IMR-90 (cell line): Measurements from ENCODE around the gene SRSF5. TPM values are rescaled to one million over a fixed set of nuclear protein-coding genes. Genes with fewer than 3 reads are reported as not detected.

ENCODE experiments used
- ATAC-seq: fragments of 200-7000 bp; cut with Tn5 transposase; 2 replicates; pipeline ENCODE4 v1.9.1; 2020; ENCODE audit warnings: low read depth, mild to moderate bottlenecking, moderate library complexity
- BruUV-seq: library from RNA; stranded (reverse); fragments of 400-500 nt; replicated peaks from 2 replicates; lab custom pipeline; 2021; lab: Mats Ljungman, UMichigan
- CTCF ChIA-PET: fragments of 300-600 bp; formaldehyde crosslinking; extraction: SDS; loops from one replicate; lab custom pipeline; 2021; ENCODE audit warnings: antibody characterized with exemption; lab: Yijun Ruan, JAX
- POLR2A ChIA-PET: fragments of 300-600 bp; sonication (Branson Sonifier 250); formaldehyde crosslinking; loops from one replicate; lab custom pipeline; 2022; ENCODE audit warnings: antibody characterized with exemption; ENCODE audit not compliant: unreplicated experiment; lab: Charles Lee
- DNase-seq: peaks from one replicate; pipeline ENCODE4 v3.0.0; 2013
- H2AFZ ChIP-seq: replicated peaks from 2 replicates; pipeline ENCODE3; 2013; ENCODE audit warnings: low read length, mild to moderate bottlenecking; ENCODE audit not compliant: poor library complexity
- H2AK5ac ChIP-seq: 2 replicates; pipeline ENCODE4 v1.6.1; 2013; ENCODE audit warnings: low read depth, low read length, inconsistent platforms
- H2AK9ac ChIP-seq: replicated peaks from 2 replicates; pipeline ENCODE3; 2013; ENCODE audit warnings: mild to moderate bottlenecking, low read depth, low read length, moderate library complexity; ENCODE audit not compliant: poor library complexity
- H2BK120ac ChIP-seq: 2 replicates; pipeline ENCODE4 v1.6.1; 2013; ENCODE audit warnings: low read depth, low read length, inconsistent platforms
- H2BK15ac ChIP-seq: 3 replicates; pipeline ENCODE4 v1.6.1; 2013; ENCODE audit warnings: low read depth, low read length, inconsistent platforms
- H2BK20ac ChIP-seq: 2 replicates; pipeline ENCODE4 v1.6.1; 2013; ENCODE audit warnings: low read depth, mild to moderate bottlenecking, inconsistent platforms, low read length, moderate library complexity
- H2BK5ac ChIP-seq: 2 replicates; pipeline ENCODE4 v1.6.1; 2013; ENCODE audit warnings: mild to moderate bottlenecking, low read depth, low read length, inconsistent platforms; ENCODE audit not compliant: poor library complexity, severe bottlenecking
- H3K14ac ChIP-seq: replicated peaks from 2 replicates; pipeline ENCODE4 v1.6.1; 2013; ENCODE audit warnings: low read depth, low read length, inconsistent platforms
- H3K18ac ChIP-seq: 2 replicates; pipeline ENCODE4 v1.6.1; 2013; ENCODE audit warnings: low read depth, low read length, control low read depth
- H3K23ac ChIP-seq: 2 replicates; pipeline ENCODE4 v1.6.1; 2013; ENCODE audit warnings: low read depth, low read length, inconsistent platforms
- H3K27ac ChIP-seq: 2 replicates; pipeline ENCODE4 v1.5.1; 2013; ENCODE audit warnings: mild to moderate bottlenecking, control low read depth, low read length; ENCODE audit not compliant: insufficient read depth
- H3K27me3 ChIP-seq: 2 replicates; pipeline ENCODE4 v1.6.1; 2013; ENCODE audit warnings: low read length; ENCODE audit not compliant: control insufficient read depth, insufficient read depth
- H3K36me3 ChIP-seq: 2 replicates; pipeline ENCODE4 v1.6.1; 2013; ENCODE audit warnings: low read length, mixed read lengths; ENCODE audit not compliant: control insufficient read depth, insufficient read depth
- H3K4ac ChIP-seq: 2 replicates; pipeline ENCODE4 v1.6.1; 2013; ENCODE audit warnings: low read depth, low read length, inconsistent platforms
- H3K4me1 ChIP-seq: 2 replicates; pipeline ENCODE4 v1.6.1; 2013; ENCODE audit warnings: low read length, mixed read lengths; ENCODE audit not compliant: control insufficient read depth, insufficient read depth
- H3K4me2 ChIP-seq: 2 replicates; pipeline ENCODE4 v1.6.1; 2013; ENCODE audit warnings: low read depth, mild to moderate bottlenecking, control low read depth, low read length, moderate library complexity
- H3K4me3 ChIP-seq: 2 replicates; pipeline ENCODE4 v1.5.1; 2013; ENCODE audit warnings: low read depth, mild to moderate bottlenecking, control low read depth, low read length, moderate library complexity; ENCODE audit not compliant: insufficient read depth
- H3K56ac ChIP-seq: 2 replicates; pipeline ENCODE4 v1.6.1; 2013; ENCODE audit warnings: low read length, inconsistent platforms; ENCODE audit not compliant: insufficient read depth; ENCODE audit errors: extremely low read depth
- H3K79me1 ChIP-seq, 2 experiments: 2 replicates each; pipeline ENCODE4 v1.6.1; 2013; ENCODE audit warnings: low read length in 2 of 2, inconsistent platforms in 1 of 2, low read depth in 1 of 2
- H3K9ac ChIP-seq: 2 replicates; pipeline ENCODE4 v1.6.1; 2013; ENCODE audit warnings: low read depth, low read length, control low read depth
- H3K9me1 ChIP-seq: 2 replicates; pipeline ENCODE4 v1.6.1; 2013; ENCODE audit warnings: low read length, inconsistent platforms; ENCODE audit not compliant: insufficient read depth
- H3K9me3 ChIP-seq: 2 replicates; pipeline ENCODE4 v1.6.1; 2013; ENCODE audit warnings: low read length; ENCODE audit not compliant: control insufficient read depth, insufficient read depth
- H4K20me1 ChIP-seq: 2 replicates; pipeline ENCODE4 v1.6.1; 2013; ENCODE audit warnings: low read length, inconsistent platforms; ENCODE audit not compliant: insufficient read depth
- H4K5ac ChIP-seq: 2 replicates; pipeline ENCODE4 v1.6.1; 2013; ENCODE audit warnings: mild to moderate bottlenecking, low read depth, low read length, control low read depth
- H4K8ac ChIP-seq, 2 experiments: 2 replicates each; pipeline ENCODE4 v1.6.1; 2013; ENCODE audit warnings: low read depth in 2 of 2, low read length in 2 of 2, control low read depth in 1 of 2, inconsistent platforms in 1 of 2
- H4K91ac ChIP-seq: 2 replicates; pipeline ENCODE4 v1.6.1; 2013; ENCODE audit warnings: low read depth, low read length, inconsistent platforms; ENCODE audit not compliant: insufficient read depth
- FOS ChIP-seq: fragments of 150-350 bp; IDR thresholded peaks from 2 replicates; pipeline ENCODE4 v1.6.1; 2016; ENCODE audit warnings: low read depth, low read length
- MXI1 ChIP-seq: IDR thresholded peaks from 2 replicates; pipeline ENCODE4 v1.6.1; 2012; ENCODE audit warnings: low read depth, mild to moderate bottlenecking, low read length, moderate library complexity, borderline replicate concordance
- NFE2L2 ChIP-seq: fragments of 150-350 bp; IDR thresholded peaks from 2 replicates; pipeline ENCODE4 v1.6.1; 2016; ENCODE audit warnings: low read depth, mild to moderate bottlenecking, low read length
- POLR2A ChIP-seq: IDR thresholded peaks from 2 replicates; pipeline ENCODE4 v1.6.1; 2012; ENCODE audit warnings: mild to moderate bottlenecking, low read depth, low read length
- RAD21 ChIP-seq: IDR thresholded peaks from 2 replicates; pipeline ENCODE4 v1.6.1; 2012; ENCODE audit warnings: low read length, improper control_type of control experiment
- SMC3 ChIP-seq: fragments of 150-350 bp; IDR thresholded peaks from 2 replicates; pipeline ENCODE4 v1.6.1; 2016; ENCODE audit warnings: low read depth, mild to moderate bottlenecking, antibody characterized with exemption, low read length, moderate library complexity
- USF2 ChIP-seq: fragments of 150-350 bp; IDR thresholded peaks from 2 replicates; pipeline ENCODE4 v1.6.1; 2017; ENCODE audit warnings: mild to moderate bottlenecking, antibody characterized with exemption, low read length, low read depth
- dilution Hi-C: fragments of 300-500 bp; cut with HindIII; formaldehyde crosslinking; loops from one replicate; pipeline ENCODE4 v1.14.3; 2018; ENCODE audit warnings: low sequenced_read_pairs; ENCODE audit not compliant: unreplicated experiment
- in situ Hi-C: fragments of 300-500 bp; cut with MboI; formaldehyde crosslinking; loops from 3 replicates; pipeline ENCODE4 v1.14.3; 2019; ENCODE audit warnings: low sequenced_read_pairs, inconsistent platforms, mixed read lengths
- intact Hi-C: fragments of 100-400 bp; cut with micrococcal nuclease; formaldehyde crosslinking; loops from 2 replicates; pipeline ENCODE4 v1.10.0; 2022
- polyA plus RNA-seq, 3 experiments: library from polyadenylated mRNA; depleted of rRNA; stranded (reverse); fragments of >200 nt; gene quantifications; 2 replicates each; pipeline ENCODE4 v1.2.3, GENCODE V29; 2012; ENCODE audit warnings: low replicate concordance in 1 of 3
- total RNA-seq: library from RNA; depleted of rRNA; stranded (reverse); fragments of >200 nt; gene quantifications from 2 replicates; pipeline ENCODE4 v1.2.3, GENCODE V29; 2012

The SRSF5 gene
- total and polyA plus RNA-seq, 2 of the 4 experiments (the other 2 are of a cell fraction): 29.4 to 229 TPM

DNA sequence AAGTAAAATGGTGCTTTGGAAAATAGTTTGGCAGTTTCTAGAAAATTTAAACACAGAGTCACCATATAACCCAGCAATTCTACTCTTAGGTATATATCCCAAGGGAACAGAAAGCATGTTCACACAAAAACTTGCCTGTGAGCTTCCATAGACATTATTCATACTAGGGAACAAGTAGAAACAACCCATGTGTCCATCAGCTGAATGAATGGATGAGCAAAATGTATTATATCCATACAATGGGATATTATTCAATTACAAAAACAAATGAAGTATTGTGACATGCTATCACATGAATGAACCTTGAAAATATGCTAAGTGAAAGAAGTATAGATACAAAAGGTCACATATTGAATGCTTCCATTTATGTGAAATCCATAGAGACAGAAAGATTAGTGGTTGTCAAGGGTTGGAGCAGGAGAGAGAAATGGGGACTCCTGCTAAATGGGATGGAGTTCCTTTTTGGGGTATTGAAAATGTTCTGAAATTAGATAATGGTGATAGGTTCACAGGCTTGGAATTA is 22.2 kb downstream of the SRSF5 start:
- ChIA-PET POLR2A (no interaction called here), CTCF (interaction anchor here (0.7 kb wide), 1 partner anchor 10 kb away, joined by 3 read pairs; no protein-coding TSS in a partner anchor)
- intact Hi-C loops: no loop called here
- H2AFZ ChIP-seq: no peak overlapping the region
- H3K14ac ChIP-seq: no peak overlapping the region
- H2BK20ac ChIP-seq: no peak overlapping the region
- no peaks in the 10 kb centered on the region; the same call in 1 of the 2 replicates for H4K20me1 ChIP-seq
- no peak overlapping the region for H3K9ac ChIP-seq
- no peak overlapping the region for H2BK120ac ChIP-seq
- no peak for TF ChIP-seq POLR2A
- no peak for TF ChIP-seq MXI1
- TF ChIP-seq FOS: no peak
- TF ChIP-seq SMC3: no peak
- TF ChIP-seq USF2: no peak
- TF ChIP-seq RAD21: no peak
- no peak for TF ChIP-seq NFE2L2
- H3K18ac ChIP-seq: no peak overlapping the region
- H3K79me1 ChIP-seq: no peaks in the 10 kb centered on the region
- H3K27ac ChIP-seq: no peak overlapping the region
- no peak overlapping the region for H3K4ac ChIP-seq
- H3K9me1 ChIP-seq: 0 out of 2 replicates have a peak, but pooled peaks cover under 1% of the 10 kb centered on the region
- no peak overlapping the region for H2BK5ac ChIP-seq
- H3K36me3 ChIP-seq: peaks cover 8% of the 10 kb centered on the region
- no peak overlapping the region for H2AK5ac ChIP-seq
- BruUV-seq: no TSS peak
- H2AK9ac ChIP-seq: no peak overlapping the region
- H4K8ac ChIP-seq: no peak overlapping the region
- no peak overlapping the region for H3K56ac ChIP-seq
- no peak overlapping the region for H2BK15ac ChIP-seq
- no peak overlapping the region for H4K91ac ChIP-seq
- dilution Hi-C loops: no loop called here
- no peaks in the 10 kb centered on the region for H3K4me1 ChIP-seq
- no peaks in the 10 kb centered on the region for H3K27me3 ChIP-seq
- no peak overlapping the region for H3K4me2 ChIP-seq
- ATAC-seq: no peak
- H3K9me3 ChIP-seq: no peaks in the 10 kb centered on the region
- H3K4me3 ChIP-seq: no peak overlapping the region
- in situ Hi-C loops: no loop called here
- DNase-seq: no peak
- H4K5ac ChIP-seq: no peak overlapping the region
- H3K23ac ChIP-seq: no peak overlapping the region
